Liver (tissue), 9 donors: Measurements from ENCODE around the gene IL4. TPM values are rescaled to one million over a fixed set of nuclear protein-coding genes. Genes with fewer than 3 reads are reported as not detected.

ENCODE experiments used
- DNase-seq: peaks from one replicate; pipeline ENCODE4 v3.0.0-alpha.2; 2017; ENCODE audit warnings: low spot score
- H3K27ac ChIP-seq, 2 donors: one replicate each; pipeline ENCODE4 v1.7.0; 2013; ENCODE audit warnings: inconsistent platforms in 2 of 2, low read length in 2 of 2, control low read depth in 1 of 2, low read depth in 1 of 2, mild to moderate bottlenecking in 1 of 2
- H3K27me3 ChIP-seq, 4 donors: one replicate each; pipeline versions ENCODE4 v1.6.1 to v1.7.0; 2013; ENCODE audit warnings: low read length in 3 of 4, inconsistent platforms in 1 of 4, mild to moderate bottlenecking in 1 of 4, moderate library complexity in 1 of 4; ENCODE audit not compliant: control insufficient read depth in 4 of 4, insufficient read depth in 4 of 4
- H3K36me3 ChIP-seq, 4 donors: one replicate each; pipeline versions ENCODE4 v1.6.1 to v1.7.0; 2013; ENCODE audit warnings: low read length in 3 of 4, mild to moderate bottlenecking in 3 of 4, low read depth in 1 of 4, moderate library complexity in 1 of 4; ENCODE audit not compliant: control insufficient read depth in 4 of 4, insufficient read depth in 3 of 4
- H3K4me1 ChIP-seq, 4 donors: one replicate each; pipeline versions ENCODE4 v1.6.1 to v1.7.0; 2013; ENCODE audit warnings: low read length in 3 of 4, mild to moderate bottlenecking in 3 of 4, moderate library complexity in 1 of 4; ENCODE audit not compliant: control insufficient read depth in 4 of 4, insufficient read depth in 4 of 4
- H3K4me3 ChIP-seq, 3 donors: one replicate each; pipeline versions ENCODE4 v1.6.1 to v1.7.0; 2013; ENCODE audit warnings: low read length in 3 of 3, control low read depth in 1 of 3, low read depth in 1 of 3, mild to moderate bottlenecking in 1 of 3
- H3K9ac ChIP-seq, 2 donors: one replicate each; pipeline ENCODE4 v1.7.0; 2013; ENCODE audit warnings: low read length in 2 of 2, mild to moderate bottlenecking in 2 of 2, moderate library complexity in 2 of 2, control low read depth in 1 of 2, low read depth in 1 of 2
- H3K9me3 ChIP-seq, 4 donors: one replicate each; pipeline versions ENCODE4 v1.6.1 to v1.7.0; 2013; ENCODE audit warnings: low read length in 3 of 4; ENCODE audit not compliant: control insufficient read depth in 4 of 4
- ATF3 ChIP-seq: IDR thresholded peaks from 2 replicates; pipeline ENCODE4 v1.6.1; 2016; ENCODE audit warnings: antibody characterized with exemption
- EGR1 ChIP-seq, 2 donors: IDR thresholded peaks; 2 replicates each; pipeline ENCODE4 v1.6.1; 2016 to 2018; ENCODE audit warnings: antibody characterized with exemption in 2 of 2, low read depth in 2 of 2
- FOXA1 ChIP-seq: IDR thresholded peaks from 2 replicates; pipeline ENCODE4 v1.6.1; 2016; ENCODE audit warnings: antibody characterized with exemption
- GABPA ChIP-seq, 2 donors: IDR thresholded peaks in 1 of 2; conservative IDR thresholded peaks in 1 of 2; 2 replicates each; pipeline ENCODE4 v1.6.1; 2016; ENCODE audit warnings: antibody characterized with exemption in 2 of 2, mild to moderate bottlenecking in 1 of 2, moderate library complexity in 1 of 2
- HNF4A ChIP-seq, 2 donors: conservative IDR thresholded peaks; 2 replicates each; pipeline ENCODE4 v1.6.1; 2016; ENCODE audit warnings: antibody characterized with exemption in 2 of 2, mild to moderate bottlenecking in 2 of 2
- HNF4G ChIP-seq: IDR thresholded peaks from 2 replicates; pipeline ENCODE4 v1.6.1; 2016; ENCODE audit warnings: antibody characterized with exemption
- JUND ChIP-seq, 2 donors: IDR thresholded peaks; 2 replicates each; pipeline ENCODE4 v1.6.1; 2016; ENCODE audit warnings: antibody characterized with exemption in 2 of 2
- NR2F2 ChIP-seq: IDR thresholded peaks from 2 replicates; pipeline ENCODE4 v1.6.1; 2016; ENCODE audit warnings: antibody characterized with exemption
- RAD21 ChIP-seq, 2 donors: IDR thresholded peaks; 2 replicates each; pipeline ENCODE4 v1.6.1; 2016; ENCODE audit warnings: antibody characterized with exemption in 2 of 2, mild to moderate bottlenecking in 2 of 2
- RXRA ChIP-seq, 2 donors: IDR thresholded peaks; 2 replicates each; pipeline ENCODE4 v1.6.1; 2017 to 2018; ENCODE audit warnings: antibody characterized with exemption in 2 of 2, mild to moderate bottlenecking in 1 of 2
- SP1 ChIP-seq: IDR thresholded peaks from 2 replicates; pipeline ENCODE4 v1.6.1; 2018; ENCODE audit warnings: antibody characterized with exemption, mild to moderate bottlenecking
- YY1 ChIP-seq: IDR thresholded peaks from 2 replicates; pipeline ENCODE4 v1.6.1; 2016; ENCODE audit warnings: antibody characterized with exemption, mild to moderate bottlenecking
- ZBTB33 ChIP-seq: IDR thresholded peaks from 2 replicates; pipeline ENCODE4 v1.6.1; 2016; ENCODE audit warnings: antibody characterized with exemption
- WGBS: extraction: QIAGEN DNeasy Blood & Tissue Kit; methylation state at CpG from one replicate; pipeline ENCODE4 v1.1.7; 2013; 5-methylcytosine and 5-hydroxymethylcytosine counted together
- polyA plus RNA-seq, 2 donors: library from polyadenylated mRNA; stranded (reverse) in 1 of 2; unstranded in 1 of 2; fragments of 200-250 nt in 1 of 2; fragments of >200 nt in 1 of 2; fragmentation: Nextera tagmentation in 1 of 2; extraction: Ambion mirVana in 1 of 2; gene quantifications; one replicate each; pipeline versions ENCODE4 v1.2.1 to v1.2.3, GENCODE V29; 2013 to 2015
- total RNA-seq, 2 donors: library from RNA; depleted of rRNA; stranded (reverse); fragments of >200 nt; gene quantifications; one replicate each; pipeline ENCODE4 v1.2.3, GENCODE V29; 2014
- TF ChIP-seq, protein P1 (sequence below): IDR thresholded peaks from 2 replicates; pipeline ENCODE4 v1.6.1; 2016; ENCODE audit warnings: antibody characterized with exemption, mild to moderate bottlenecking
- TF ChIP-seq, protein P2 (sequence below): fragments of 150-350 bp; IDR thresholded peaks from 2 replicates; pipeline ENCODE4 v1.5.1; 2017; ENCODE audit warnings: improper control_type of control experiment, low read depth, low read length; ENCODE audit not compliant: missing input control
- TF ChIP-seq, protein P3 (sequence below): IDR thresholded peaks from 2 replicates; pipeline ENCODE4 v1.6.1; 2016; ENCODE audit warnings: antibody characterized with exemption
- donor health status: healthy.
- donor health status: healthy.
- donor health status: healthy.
- donor health status: healthy.
- donor health status: healthy.

Gene IL4
- total and polyA plus RNA-seq, 4 donors: not detected

GRCh38 chr5:132667761-132668705, 5.8 kb upstream of the IL4 start:
- Histone ChIP-seq H3K9me3 (no peaks in the 10 kb centered on the region), H3K27me3 (no peaks in the 10 kb centered on the region), H3K4me1 (no peaks in the 10 kb centered on the region), H3K27ac (no peak overlapping the region), H3K36me3 (no peaks in the 10 kb centered on the region), H3K4me3 (no peak overlapping the region), H3K9ac (no peak overlapping the region)
- no peak for TF ChIP-seq JUND (IDR thresholded peaks at IDR 0.05)
- TF ChIP-seq ZBTB33: no peak
- no peak for TF ChIP-seq YY1
- no peak for TF ChIP-seq RAD21 (IDR thresholded peaks at IDR 0.05)
- TF ChIP-seq ATF3: no peak
- no peak for TF ChIP-seq EGR1 (IDR thresholded peaks at IDR 0.05; ENCODE audit: low read depth in 2 of 2)
- TF ChIP-seq, protein P1, sequence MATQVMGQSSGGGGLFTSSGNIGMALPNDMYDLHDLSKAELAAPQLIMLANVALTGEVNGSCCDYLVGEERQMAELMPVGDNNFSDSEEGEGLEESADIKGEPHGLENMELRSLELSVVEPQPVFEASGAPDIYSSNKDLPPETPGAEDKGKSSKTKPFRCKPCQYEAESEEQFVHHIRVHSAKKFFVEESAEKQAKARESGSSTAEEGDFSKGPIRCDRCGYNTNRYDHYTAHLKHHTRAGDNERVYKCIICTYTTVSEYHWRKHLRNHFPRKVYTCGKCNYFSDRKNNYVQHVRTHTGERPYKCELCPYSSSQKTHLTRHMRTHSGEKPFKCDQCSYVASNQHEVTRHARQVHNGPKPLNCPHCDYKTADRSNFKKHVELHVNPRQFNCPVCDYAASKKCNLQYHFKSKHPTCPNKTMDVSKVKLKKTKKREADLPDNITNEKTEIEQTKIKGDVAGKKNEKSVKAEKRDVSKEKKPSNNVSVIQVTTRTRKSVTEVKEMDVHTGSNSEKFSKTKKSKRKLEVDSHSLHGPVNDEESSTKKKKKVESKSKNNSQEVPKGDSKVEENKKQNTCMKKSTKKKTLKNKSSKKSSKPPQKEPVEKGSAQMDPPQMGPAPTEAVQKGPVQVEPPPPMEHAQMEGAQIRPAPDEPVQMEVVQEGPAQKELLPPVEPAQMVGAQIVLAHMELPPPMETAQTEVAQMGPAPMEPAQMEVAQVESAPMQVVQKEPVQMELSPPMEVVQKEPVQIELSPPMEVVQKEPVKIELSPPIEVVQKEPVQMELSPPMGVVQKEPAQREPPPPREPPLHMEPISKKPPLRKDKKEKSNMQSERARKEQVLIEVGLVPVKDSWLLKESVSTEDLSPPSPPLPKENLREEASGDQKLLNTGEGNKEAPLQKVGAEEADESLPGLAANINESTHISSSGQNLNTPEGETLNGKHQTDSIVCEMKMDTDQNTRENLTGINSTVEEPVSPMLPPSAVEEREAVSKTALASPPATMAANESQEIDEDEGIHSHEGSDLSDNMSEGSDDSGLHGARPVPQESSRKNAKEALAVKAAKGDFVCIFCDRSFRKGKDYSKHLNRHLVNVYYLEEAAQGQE: no peak
- no peak for TF ChIP-seq GABPA (IDR thresholded peaks at IDR 0.05 in 1 of 2, conservative IDR thresholded peaks at IDR 0.05 in 1 of 2)
- TF ChIP-seq, protein P2, sequence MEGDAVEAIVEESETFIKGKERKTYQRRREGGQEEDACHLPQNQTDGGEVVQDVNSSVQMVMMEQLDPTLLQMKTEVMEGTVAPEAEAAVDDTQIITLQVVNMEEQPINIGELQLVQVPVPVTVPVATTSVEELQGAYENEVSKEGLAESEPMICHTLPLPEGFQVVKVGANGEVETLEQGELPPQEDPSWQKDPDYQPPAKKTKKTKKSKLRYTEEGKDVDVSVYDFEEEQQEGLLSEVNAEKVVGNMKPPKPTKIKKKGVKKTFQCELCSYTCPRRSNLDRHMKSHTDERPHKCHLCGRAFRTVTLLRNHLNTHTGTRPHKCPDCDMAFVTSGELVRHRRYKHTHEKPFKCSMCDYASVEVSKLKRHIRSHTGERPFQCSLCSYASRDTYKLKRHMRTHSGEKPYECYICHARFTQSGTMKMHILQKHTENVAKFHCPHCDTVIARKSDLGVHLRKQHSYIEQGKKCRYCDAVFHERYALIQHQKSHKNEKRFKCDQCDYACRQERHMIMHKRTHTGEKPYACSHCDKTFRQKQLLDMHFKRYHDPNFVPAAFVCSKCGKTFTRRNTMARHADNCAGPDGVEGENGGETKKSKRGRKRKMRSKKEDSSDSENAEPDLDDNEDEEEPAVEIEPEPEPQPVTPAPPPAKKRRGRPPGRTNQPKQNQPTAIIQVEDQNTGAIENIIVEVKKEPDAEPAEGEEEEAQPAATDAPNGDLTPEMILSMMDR: no peak
- TF ChIP-seq FOXA1: no peak
- TF ChIP-seq NR2F2: no peak
- TF ChIP-seq HNF4G: no peak
- no peak for TF ChIP-seq RXRA (IDR thresholded peaks at IDR 0.05)
- no peak for TF ChIP-seq SP1
- TF ChIP-seq HNF4A (conservative IDR thresholded peaks at IDR 0.05): no peak
- TF ChIP-seq, protein P3, sequence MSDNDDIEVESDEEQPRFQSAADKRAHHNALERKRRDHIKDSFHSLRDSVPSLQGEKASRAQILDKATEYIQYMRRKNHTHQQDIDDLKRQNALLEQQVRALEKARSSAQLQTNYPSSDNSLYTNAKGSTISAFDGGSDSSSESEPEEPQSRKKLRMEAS: no peak
- no peak for DNase-seq
- 85% methylated on average over 22 of the region's 22 CpGs for WGBS
